Left kidney (tissue), 2 donors: ENCODE results near the gene TCP11. TPM values are rescaled to one million over a fixed set of nuclear protein-coding genes. Genes with fewer than 3 reads are reported as not detected.

Experiments used
- DNase-seq: peaks from one replicate; pipeline ENCODE4 v3.0.0-alpha.2; 2013
- polyA plus RNA-seq: library from polyadenylated mRNA; unstranded; fragments of 120-200 nt; gene quantifications from one replicate; pipeline ENCODE4 v1.2.1, GENCODE V29; 2013; ENCODE audit not compliant: insufficient read length

TCP11 gene
- polyA plus RNA-seq, 1 donor = 1.9 TPM

- no peak for DNase-seq
Observed at GRCh38 chr6:35092362-35093117, 48.6 kb downstream of the TCP11 start.

- DNase-seq = no peak
Observed at GRCh38 chr6:35091346-35092083, 49.6 kb downstream of the TCP11 start.

- DNase-seq = no peak
Observed at GRCh38 chr6:35090734-35091133, 50.4 kb downstream of the TCP11 start.

- no peak for DNase-seq
Observed at GRCh38 chr6:35089935-35090505, 51.1 kb downstream of the TCP11 start.

DNA sequence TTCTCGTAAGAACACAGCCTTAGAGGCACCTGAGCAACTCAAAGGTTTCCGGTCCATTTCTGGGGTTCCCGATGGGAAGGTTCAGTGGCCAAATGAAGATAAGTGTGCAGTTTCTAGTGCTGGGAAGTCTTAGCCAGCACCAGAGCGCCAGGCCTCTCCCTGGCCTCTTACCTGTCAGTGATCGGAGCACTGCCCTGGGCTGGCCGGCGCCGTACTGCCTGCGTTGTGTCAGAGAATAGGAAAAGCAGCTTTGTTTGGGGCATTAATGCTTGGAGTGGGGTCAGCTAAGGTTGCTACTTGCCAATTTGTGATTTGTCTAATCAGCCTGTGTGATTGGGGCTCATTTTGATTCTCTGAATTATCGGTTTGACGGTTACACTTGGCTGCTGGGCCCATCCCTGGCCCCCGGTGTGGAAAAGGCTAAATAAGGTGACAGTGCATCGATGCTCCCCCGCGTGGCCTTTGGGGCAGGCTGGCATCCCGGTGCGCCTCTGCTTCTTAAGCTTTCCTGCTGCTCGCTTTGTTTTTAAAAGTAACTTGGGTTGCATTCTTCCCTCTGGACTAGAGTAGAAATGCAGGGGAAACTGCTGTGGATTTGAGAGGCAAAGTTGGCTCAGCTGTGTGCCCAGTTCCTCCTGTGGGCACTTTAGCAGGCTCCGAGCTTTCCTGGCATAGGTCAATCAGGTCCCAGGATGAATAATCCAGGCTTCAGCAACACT lies 51.8 kb downstream of the TCP11 start:
- DNase-seq = no peak

DNA sequence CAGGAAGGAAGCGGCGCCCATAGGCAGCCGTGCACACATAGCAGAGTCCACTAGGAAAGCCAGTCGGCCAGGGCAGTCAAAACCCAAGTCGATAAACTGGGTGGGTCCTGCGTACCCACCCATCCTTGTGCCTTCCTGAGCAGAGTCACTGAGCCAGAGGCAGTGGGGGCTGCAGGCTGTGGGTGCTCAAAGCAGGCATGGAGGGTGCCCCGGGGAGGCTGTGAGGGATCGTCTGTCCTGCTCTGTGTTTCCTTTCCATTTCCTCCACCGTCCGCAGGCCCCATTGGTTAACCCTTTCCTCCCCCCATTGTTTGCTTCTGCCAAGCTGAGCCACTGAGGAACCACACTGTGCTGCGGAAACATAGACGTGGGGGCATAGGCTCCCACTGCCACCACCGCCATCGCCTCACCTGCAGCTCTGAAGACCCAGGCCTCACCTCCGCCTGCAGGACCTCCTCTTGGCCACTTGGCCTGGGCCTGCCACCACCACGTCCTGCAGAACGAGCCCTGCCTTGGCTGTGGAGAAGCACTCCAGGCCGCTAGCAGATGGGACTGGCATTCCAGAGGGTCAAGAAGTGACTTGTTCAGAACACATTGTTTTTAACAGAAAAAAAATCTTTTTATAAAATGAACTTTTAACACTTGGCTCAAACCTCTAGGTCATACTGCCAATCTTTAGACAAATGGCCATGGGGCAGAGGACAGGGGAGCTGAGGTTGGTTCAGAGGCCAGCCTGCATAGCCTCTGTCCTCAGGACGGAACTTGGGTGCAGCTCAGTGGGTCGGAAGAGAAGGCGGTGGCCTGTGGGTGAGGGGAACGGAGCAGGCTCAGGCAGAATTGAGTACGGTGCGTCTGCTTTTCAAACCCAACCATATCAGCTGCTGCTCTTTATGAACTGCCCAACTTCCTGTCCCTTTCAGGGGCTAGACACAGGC lies 52.6 kb downstream of the TCP11 start:
- no peak for DNase-seq

DNA sequence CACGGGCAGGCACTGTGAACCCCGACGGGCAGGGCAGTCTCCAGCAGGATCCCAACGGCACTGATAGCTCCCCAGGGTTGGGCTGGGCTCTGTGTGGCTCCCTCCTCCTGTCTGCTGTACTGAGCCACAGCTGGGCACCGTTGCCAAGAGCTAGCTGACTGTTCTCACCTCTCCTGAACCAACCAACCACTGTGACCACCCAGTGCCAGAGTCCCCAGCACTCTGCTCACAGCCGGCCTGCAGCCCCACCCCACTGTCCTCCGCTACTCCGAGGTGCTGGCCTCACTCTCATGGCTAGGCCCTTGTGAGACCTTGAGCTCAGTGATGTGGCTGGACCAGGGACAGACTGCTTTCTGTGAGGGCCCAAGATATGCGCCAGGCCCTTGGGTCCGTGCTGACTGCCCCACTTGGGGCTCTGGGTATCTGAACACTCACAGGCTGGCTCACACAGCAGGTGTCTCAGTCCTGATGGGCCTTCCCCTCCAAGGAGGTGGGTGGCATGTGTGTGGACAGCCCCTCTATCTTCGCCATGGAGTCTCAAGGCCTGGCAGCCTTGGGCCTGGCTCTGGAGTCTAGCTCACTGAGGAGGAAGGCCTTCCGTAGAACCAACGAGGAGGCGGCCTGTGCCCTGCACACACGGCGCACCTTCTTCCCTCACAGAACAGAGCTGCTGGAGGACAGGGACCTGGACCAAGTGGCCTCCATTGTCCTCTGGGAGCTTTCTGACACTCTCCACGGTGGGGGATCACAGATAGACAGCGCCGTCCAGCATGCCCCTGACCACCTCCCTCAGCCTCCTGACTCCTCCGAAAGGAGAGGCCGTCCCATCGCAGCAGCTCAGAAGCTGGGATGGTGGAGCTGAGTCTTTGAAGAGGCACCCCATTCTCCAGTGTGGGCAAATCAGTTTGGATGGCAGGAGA lies 53.5 kb downstream of the TCP11 start:
- DNase-seq = no peak

- DNase-seq = no peak
Observed at GRCh38 chr6:35086636-35087360, 54.3 kb downstream of the TCP11 start.

DNA sequence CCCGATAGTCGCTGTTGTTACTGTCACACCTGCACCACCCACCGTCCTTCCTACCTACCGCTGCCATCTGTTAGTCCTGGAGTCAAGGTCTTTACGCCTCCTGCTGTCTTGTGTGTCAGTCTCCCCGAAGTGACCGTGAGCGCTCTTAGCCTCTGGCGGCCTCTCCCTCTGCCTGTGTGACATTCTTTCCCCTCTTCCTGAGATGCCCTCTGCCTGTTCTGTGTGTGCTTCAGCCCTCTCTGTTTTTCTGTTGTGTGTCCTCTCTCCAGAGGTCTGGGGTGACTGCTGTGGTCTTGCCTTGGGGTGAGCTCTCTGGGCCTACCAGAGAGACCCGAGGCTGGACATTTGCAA lies 54.9 kb downstream of the TCP11 start:
- DNase-seq = no peak

- no peak for DNase-seq
Observed at GRCh38 chr6:35085359-35086281, 55.5 kb downstream of the TCP11 start.

GRCh38 chr6:35084511-35085203 lies 56.5 kb downstream of the TCP11 start:
- DNase-seq = no peak

GRCh38 chr6:35084041-35084491 lies 57.1 kb downstream of the TCP11 start:
- DNase-seq = no peak

- DNase-seq = no peak
Observed at GRCh38 chr6:35083507-35083906, 57.6 kb downstream of the TCP11 start.

- no peak for DNase-seq
Observed at GRCh38 chr6:35082733-35083403, 58.3 kb downstream of the TCP11 start.

GRCh38 chr6:35082046-35082732 lies 59.0 kb downstream of the TCP11 start:
- no peak for DNase-seq

- no peak for DNase-seq
Observed at GRCh38 chr6:35081426-35081851, 59.7 kb downstream of the TCP11 start.
